CD4-positive, alpha-beta T cell treated with Interleukin-4 for 4 hours (primary cell): ENCODE measurements around the gene SSBP3.
"Not testable (repeated sequence)": the region's sequence is repeated elsewhere in the genome, so short reads cannot be mapped to it uniquely, and the experiment has no call there.

ENCODE experiments used
- DNase-seq: peaks from one replicate; pipeline ENCODE4 v3.0.0-alpha.2; 2020

Gene SSBP3

DNA sequence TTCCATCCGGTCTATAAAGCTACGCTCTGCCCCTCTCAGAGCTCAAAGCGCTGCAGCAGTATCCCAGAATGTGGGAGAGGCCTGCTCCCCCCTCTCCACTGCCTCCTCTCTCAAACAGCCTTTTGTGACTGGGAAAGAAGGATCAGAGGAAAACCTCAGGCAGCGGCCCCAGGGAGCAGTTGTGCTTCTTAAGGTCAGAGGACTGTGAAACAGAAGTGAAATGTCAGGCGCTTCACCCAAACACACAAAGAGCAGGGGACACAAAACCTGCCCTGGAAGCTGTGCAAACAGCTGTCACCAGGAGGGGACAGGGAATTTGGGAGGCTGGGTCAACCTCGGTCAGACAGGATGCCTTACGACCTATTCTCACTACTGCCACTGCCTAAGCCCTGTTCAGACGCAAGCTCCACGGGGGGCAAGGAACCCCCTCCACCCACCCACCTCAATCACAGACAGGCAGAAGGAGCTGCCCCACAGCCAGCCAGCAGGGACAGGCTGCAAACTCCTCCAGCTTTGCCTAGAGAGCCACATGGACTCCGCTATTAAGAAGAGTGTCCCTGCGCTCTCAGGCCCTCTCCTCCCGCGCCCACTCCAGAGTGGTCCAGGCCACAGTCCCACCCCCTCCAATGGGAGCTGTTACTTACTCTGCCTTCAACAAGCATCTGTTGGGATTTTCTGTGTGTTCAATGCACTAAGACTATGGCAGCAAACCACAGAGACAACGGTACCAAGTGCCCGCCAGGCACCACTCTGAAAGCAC is 14.6 kb downstream of the SSBP3 start:
- DNase-seq = no peak

DNA sequence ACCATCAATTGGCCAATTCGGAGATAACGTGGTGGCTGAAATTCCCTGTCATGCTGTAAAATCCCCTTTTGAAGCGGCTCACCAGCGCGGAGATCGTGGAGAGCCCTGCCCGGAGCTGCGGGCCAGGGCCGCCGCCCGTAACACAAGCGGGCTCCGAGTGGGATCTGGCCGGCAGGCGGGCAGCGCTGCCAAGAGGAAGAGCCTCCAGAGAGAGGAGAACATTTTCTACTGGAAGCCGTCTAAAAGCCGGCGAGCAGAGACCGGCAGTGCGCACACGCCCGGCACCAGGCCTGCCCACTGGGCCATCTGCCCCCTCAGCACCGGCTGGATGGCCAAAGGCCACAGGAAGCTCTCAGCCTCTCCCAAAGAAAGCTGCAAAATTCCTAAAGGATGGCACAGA is 15.5 kb downstream of the SSBP3 start:
- DNase-seq = no peak

DNA sequence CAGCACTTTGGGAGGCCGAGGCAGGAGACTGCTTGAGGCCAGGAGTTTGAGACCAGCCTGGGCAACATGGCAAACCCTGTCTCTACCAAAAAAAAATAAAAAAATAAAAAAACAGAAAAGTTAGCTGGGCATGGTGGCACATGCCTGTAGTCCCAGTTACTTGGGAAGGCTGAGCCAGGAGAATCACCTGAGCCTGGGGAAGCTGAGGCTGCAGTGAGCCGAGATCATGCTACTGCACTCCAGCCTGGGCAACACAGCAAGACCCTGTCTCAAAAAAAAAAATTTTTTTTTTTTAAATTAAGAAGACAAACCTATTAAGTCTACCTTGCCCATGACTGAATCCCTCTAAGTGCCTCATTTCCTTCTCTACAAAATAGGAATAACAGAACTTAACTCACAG is 16.6 kb downstream of the SSBP3 start:
- DNase-seq = not testable (repeated sequence)

DNA sequence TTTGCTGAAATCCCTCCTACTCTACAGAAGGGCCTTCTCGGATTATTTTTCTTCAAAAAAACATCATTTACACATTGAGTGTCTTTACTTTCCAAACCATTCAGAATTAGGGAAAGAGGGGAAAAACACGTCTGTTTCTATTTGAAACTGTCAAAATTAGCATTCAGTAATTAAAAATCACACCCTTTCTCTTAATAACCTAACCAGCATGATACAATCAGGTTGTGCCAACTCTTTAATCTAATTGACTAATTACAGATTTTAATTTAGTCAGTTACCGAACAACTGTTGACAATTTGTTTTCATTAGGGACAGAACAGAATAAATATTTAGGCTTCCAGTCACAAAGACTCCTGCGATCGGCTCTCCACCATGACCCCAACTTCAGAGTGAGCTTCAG is 18.8 kb downstream of the SSBP3 start:
- no peak for DNase-seq

DNA sequence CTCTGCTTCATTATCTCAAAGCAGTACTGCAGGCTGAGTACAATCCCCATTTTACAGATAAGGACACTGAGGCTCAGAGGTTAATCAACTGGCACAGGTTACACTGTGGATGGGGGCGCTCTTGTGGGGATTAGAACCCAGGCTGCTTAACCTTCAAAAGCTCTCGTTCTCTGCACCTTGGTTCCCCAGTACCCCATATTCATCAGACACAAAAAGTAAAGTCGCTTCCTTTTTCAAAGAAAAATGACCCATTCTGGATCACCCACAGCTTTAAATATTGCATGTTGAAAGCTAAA is 20.5 kb downstream of the SSBP3 start:
- no peak for DNase-seq

DNA sequence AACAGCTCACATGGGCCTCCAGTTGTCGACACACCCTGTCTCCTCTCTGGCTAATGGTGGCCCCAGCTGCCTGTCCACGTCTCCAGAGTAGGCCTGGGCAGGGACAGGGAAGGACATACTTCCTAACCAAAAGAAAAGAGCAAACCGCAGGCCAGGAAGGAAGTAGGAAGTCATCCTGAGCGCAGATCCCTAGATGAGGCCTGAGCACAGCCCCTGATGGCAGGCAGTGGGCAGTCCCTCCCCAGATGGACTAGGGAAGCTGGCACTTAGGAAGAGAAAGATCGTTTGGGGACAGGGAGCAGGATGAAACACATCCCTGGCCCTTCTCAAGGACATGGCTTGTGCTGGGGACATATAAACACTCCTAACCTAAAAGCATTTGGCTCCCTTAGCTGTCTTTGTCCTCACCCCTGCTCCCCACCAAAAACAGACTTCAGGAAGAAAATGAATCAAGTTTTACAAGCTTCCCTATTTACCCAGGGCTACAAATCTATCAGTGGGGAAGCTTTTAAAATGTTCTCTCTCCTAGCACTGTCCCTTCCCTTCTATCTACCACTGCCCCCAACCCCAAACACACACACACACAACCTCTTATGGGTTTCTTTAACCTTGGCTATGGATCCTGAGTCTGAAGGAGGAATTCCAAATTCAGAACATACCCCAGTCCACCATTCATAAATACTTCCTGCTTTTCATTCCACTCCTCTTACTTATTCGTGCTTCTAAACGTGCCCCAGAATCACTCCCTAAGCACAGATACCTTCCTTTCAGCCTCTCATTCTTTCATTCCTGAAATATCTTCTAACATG is 21.1 kb downstream of the SSBP3 start:
- DNase-seq = no peak

DNA sequence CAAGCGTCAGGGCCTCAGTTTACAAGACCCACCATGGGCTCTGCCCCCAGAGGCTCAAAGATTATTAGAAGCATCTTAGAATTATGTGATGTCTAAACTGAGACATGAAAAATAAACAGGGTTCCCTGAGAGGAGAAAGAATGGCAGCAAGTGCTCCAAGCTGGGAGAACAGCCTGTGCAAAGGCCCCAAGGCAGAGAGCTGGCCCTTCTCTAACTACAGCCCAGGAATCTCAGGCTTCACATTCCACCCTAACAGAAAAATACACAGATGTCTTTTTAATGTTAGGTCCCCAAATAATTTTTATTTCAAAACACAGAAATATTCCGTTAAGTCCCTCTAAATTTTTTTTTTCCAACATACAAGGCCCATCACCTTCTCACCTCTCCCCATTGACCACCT is 21.7 kb downstream of the SSBP3 start:
- DNase-seq = no peak

DNA sequence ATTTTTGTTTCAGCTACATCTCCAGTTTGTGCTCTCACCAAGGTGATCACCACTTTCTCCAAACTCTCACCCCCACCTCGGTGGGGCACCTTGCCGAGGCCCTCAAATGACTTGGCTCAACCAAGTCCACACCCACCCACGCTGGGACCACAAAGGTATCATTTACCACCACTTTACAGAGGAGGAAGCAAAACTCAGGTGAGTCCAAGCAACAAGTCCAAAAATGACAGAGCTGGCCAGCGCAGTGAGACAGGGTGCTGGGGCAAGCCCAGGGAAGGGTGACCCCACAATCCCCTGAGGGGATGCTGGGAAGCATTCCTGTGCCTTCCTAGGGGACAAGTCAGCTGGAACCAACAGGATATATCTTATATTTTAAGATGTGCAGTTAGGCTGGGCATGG is 24.7 kb downstream of the SSBP3 start:
- no peak for DNase-seq

DNA sequence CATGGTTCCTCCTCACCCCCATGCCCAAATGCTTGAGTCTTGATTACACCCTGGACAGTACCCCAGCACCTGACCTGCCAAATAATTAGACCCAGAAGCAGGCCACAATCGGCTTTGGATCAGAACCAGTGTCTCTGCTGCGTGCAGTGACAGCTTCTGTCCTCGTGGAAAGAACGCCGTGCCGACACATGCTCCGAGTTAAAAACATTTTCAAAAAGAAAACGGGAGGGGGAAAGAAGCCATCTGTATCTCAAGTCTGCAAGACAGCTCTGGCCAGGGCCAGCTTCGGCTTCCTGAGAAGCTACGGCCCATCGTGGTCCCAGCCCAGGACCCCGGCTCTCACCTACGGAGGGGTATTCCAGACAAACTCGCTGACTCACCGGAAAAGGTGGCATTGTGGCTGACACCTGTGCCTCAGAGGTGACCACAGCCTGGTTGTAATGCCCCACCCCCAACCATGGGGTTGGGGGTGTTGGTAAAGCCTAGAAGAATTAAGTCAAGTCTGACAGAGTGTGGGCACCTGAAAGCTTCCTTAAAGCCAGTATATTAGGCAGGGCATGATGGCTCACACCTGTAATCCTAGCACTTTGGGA is 25.8 kb downstream of the SSBP3 start:
- peak; percentile 49 for DNase-seq

DNA sequence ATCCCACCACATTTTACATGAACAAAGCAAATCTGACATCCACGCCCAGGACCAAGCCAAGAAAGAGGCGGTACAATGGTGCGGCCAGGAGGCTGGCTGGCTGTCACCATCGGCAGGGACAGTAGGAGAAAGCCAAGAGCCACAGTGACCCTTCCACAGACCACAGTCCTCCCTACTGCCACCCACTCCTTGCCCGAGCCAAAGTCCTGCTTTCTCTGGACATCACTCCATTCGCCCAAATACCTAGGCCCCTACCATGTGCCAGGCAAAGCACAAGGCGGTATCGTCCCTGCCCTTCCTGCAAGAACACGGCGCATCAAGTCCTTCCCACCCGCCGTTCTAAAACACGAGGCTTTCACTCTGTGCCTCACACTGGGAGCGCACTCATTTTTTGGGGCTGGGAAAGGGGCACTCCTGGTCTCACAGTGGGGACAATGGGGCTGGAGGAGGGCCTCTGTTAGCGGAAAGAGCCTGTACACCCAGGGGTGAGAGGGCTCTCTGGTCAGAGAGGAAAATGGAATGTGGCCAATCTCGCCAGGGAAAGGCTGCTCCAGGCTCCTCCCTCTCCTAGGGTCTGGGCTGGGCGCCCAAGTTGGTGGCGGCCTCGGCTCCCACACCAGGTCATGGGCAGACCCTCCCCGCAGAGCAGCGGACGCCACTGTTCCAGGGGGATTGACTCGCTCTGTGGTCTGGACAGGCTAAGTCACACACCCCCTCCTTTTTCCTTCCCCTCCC is 26.5 kb downstream of the SSBP3 start:
- no peak for DNase-seq

DNA sequence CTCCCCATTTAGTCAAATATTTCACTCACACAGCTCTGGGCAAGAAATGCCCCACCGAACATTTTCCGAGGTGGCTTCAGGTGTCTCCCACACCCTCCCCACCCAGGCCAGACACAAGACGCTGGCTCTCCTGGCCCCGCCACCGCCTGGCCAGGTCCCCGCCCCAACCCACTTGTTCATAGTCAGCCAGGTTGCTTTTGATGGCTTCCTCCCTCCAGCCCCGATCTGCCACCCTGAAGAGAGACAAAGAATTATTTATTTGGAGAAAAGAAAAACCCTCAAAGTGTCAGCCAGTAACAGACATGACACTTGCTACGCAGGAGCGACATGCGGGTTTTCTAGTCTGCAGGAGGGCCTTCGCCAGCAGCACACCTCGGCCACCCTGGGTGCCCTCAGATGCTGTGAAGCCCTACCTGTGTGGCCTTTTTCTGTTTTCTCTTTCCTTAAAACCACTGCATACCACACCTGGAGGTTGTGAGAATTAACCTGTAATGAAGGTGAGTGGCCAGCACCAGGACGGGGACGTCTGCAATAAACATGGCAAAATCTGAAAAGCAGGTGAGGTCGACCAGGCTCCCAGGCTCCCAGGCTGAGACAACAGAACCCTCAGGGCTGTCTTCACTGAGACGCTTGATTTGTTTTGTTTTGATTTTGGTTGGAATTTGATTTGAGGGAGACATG is 27.2 kb downstream of the SSBP3 start:
- DNase-seq = no peak

DNA sequence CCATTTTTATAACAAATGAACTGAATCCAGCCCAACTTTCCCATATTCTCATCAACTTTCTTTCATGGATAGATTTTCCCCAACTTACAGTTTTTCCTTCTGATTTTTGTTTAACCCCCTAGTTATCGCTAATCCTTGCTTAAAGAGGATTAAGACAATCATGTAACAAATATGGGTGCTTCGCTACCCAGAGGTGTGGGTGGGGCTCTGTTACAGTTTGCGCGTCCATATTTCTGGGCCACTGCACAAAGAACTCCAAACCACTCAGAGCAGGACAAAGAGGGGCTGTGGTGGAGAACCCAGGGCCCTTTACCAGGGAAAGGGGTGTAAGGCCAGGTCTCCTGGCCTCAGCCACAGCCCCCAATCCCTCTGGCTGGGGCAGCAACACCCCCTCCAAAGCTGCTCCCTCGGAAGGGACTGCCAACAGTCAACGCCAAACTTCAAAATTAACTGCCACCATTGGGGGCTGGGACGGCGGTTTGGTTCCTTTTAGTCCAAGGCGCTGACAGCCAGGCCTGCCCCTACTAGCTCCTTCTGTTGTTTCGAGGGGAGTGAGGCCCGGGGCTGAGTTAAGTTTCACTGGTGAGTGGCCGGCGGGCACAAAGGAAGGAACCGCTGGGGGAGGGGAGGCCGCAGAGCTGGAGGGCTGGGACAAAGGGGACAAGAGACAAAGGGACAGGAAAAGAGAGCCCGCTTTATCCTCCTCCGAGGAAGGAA is 27.9 kb downstream of the SSBP3 start:
- no peak for DNase-seq

DNA sequence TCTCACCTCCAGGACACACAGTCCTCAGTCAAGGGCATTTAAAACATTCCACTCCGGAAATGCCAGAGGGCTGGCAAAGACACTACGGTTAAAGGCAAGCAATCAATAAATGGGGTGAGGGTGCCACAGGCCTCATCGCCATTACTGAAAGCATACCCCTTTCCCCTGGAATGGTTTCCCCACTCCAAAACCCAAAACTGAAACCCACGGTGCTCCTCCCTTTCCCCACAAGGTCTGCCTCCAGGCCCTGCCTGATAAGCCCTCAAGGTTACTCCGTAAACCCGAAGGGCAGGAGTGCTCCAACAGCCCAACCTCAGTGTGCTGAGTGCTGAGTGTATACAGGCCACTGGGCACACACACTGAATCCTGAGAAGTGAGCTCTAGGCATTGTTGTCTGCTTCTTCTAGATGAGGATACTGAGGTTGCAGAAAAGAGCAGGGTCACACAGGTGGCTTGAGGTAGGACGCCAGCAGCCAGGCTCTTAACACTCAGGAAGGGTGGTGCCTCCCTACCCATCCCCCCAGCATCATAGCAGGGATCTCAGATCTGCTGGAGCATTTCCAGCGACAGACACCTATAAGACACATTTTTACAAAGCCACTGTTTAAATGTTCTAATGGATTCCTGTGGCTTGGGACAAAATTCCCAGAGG is 29.0 kb downstream of the SSBP3 start:
- no peak for DNase-seq

DNA sequence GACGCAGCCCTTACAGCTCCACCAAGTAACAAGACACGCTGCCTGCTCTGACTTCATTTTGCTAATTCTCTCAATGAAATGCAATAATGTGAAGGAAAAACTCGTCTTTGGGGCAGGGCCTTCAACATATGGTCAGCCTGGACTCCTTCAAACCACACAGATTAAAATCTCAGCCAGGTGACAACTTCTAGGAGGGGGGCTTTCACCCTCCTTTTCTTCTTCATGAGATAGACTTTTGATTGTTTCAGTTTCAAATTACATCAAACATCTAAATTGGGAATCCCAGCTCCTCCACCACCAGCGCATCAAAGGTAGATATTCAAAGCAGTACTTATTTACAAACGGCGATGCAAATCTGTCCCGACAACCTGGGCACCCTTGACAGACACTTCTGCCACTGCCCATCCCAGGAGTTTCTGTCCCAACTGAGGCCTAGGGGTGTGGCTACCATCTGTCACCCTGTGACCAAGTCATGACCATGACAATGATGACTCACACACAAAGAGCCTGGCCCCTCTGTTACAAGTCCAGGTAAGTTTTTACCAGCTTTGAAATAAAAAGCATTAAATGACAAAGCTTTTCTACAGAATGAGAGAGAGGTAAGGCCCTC is 29.7 kb downstream of the SSBP3 start:
- DNase-seq = no peak

DNA sequence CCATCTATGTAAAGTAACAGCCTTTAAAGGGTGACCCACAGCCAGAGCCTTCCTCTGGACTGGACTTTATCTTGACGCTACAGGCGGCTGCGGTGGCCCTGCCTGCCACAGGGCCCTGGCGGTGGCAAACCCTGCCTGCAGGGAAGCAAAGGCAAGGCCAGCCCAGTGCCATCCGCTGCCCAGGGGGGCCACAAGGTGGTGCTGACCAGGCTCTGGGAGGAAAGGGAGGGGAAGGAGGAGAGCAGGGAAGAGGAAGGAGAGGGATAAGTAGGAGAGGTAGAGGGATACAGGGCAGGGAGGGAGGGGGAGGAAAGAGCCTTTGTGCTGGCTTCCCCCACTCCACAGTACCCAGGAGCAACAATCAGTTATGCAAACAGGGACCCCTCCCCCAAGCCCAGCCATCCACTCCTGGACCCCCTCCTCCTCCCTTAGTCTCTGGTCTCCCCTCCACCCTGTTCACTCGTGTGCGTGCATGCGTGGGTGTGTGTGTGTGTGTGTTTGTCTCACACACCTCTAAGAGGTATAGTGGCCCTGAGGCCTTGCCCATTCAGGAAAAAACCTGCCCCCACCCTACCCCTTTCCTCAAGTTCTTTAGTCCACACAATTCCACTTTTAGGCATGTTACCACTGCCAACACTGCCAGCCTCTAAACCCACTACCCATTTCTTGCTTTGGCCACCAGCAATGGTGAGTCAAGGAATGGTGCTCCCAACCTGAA is 30.3 kb downstream of the SSBP3 start:
- no peak for DNase-seq

DNA sequence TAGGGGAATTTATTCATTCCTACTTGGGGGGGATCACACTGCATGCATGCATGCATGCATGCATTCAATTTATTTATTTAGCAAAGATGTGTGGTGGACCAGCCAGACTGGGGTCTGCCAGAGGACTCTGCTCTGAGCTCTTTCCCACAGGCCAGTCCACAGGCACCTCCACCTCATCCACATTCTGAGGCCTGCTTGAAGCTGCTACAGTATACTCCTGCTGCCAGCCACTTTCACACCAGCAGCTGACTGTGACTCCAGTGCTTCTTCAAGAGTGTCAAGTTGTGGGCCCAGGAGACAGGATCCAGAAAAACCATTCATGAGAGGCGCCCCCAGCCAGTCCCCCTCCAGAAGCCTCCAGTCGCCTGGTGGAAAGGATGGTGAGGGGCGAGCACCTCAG is 30.9 kb downstream of the SSBP3 start:
- DNase-seq = no peak

DNA sequence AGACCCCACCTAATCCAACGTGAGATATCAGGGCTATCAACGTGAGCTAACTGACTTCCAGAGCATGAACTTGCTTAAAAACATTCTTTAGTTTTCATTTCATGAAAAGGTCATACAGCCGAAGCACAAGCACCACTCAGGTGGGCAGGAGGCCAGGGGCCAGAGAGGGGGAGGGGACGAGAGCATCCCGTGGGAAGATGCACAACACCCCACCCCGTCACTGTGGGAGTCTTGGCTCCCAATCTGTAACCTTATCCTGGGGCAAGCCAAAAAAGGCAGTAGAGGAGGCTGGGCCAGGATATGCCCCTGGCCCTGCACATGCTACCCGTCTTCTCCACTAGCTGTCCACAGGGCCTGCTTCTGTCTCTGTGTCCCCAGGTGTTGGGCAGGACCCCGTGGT is 31.4 kb downstream of the SSBP3 start:
- DNase-seq = no peak

DNA sequence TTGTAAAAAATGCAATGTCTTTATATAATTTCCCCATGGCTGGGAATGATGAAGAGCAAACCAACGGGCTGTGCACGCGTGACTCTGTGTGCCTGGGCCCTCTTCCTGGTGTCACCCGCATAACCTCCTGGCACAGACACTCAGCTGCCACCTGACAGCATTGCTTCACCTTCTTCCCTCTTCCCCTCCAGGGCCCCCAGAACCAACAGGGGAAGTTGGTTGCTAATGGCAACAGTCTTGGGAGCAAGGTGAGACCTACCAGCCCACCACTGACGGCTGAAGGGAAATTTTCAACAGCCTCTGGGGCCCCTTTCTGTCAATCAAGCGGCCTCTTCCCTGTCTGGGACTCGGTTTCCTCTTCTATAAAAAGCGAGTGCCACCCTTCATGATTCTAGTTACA is 33.2 kb downstream of the SSBP3 start:
- no peak for DNase-seq

DNA sequence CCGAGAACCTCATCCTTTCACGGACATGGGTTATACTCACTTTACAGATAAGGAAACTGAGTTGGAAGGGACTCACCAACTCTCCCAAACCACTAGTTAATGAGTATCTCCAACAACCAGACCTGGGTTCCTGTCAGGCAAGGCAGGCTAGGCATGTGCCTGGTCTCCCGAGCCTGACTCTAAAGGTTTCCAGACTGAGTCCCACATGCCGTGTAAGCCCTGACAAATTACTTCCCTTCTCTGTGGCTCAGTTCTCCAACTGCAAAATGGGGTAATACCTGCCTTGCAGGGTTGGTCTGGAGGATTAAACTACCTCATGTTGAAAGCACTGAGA is 34.3 kb downstream of the SSBP3 start:
- no peak for DNase-seq

DNA sequence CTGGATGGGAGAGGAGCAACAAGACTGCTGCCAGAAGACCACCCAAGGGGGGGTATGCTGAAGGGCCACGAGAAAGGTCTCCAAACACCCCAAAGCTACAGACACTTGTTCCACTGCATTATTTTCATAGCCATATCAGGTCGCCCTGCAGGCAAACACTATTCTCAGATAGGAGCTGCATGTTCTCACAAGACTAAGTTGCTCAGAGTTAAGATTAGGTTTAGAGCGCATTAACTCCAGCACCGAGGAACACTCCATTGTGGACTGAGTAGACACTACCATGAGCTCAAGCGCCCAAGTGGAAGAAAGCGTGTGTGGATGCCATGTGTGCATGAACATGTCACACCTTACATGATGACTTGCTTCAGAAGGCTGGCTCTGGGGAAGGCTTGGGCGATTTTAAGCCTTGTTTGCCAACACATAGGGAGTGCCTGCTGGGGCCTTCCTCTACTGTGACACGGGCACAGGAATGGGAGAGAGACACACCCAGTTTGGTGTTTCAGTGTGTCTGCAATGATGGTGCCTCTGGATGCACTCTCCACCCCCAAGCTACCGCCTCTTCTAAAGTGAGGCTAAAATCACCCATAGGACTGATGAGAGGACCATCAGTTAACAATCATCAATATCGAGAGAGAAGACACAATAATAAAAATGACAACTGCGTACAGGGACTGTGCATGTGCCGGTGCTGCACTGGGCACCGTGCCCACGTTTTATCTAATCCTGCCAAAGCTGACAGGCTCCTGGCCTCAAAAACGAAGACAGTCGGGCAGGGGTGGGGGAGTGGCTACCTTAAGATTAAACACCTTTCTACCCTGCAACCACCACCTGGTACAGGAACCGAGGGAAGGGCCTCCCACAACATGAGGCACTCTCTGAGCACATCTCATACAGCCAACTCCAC is 34.9 kb downstream of the SSBP3 start:
- DNase-seq = no peak
